HepG2 (cell line): ENCODE results near the gene CDC37L1. TPM values are rescaled to one million over a fixed set of nuclear protein-coding genes. Genes with fewer than 3 reads are reported as not detected.

ENCODE experiments used
- ATM ChIP-seq: fragments of 450-650 bp; IDR thresholded peaks from 2 replicates; pipeline ENCODE4 v1.7.1; 2017; ENCODE audit warnings: mild to moderate bottlenecking, borderline replicate concordance
- CEBPB ChIP-seq: IDR thresholded peaks from 2 replicates; pipeline ENCODE4 v1.6.1; 2011; ENCODE audit warnings: low read depth, low read length, improper control_type of control experiment, borderline replicate concordance
- DMAP1 ChIP-seq: IDR thresholded peaks from 2 replicates; pipeline ENCODE4 v1.6.1; 2016
- ERF ChIP-seq: IDR thresholded peaks from 2 replicates; pipeline ENCODE4 v1.6.1; 2018; ENCODE audit warnings: missing biosample characterization, missing genetic modification reagents
- HNF4A ChIP-seq: sonication (generic); formaldehyde crosslinking; IDR thresholded peaks from 2 replicates; pipeline ENCODE4 v1.4.0; 2020; ENCODE audit warnings: missing genetic modification reagents
- KDM1A ChIP-seq: IDR thresholded peaks from 2 replicates; pipeline ENCODE4 v1.6.1; 2016; ENCODE audit warnings: missing compliant biosample characterization
- LCORL ChIP-seq, 2 experiments: fragments of 450-650 bp in 1 of 2; sonication (generic) in 1 of 2; formaldehyde crosslinking in 1 of 2; IDR thresholded peaks; 2 replicates each; pipeline versions ENCODE4 v1.5.0 to v1.6.1; 2017 to 2020; ENCODE audit warnings: antibody characterized with exemption in 1 of 2, missing genetic modification reagents in 1 of 2
- MEIS1 ChIP-seq: sonication (generic); formaldehyde crosslinking; IDR thresholded peaks from 2 replicates; pipeline ENCODE4 v1.9.0; 2021; ENCODE audit warnings: mild to moderate bottlenecking, missing genetic modification reagents, moderate library complexity, borderline replicate concordance
- MIER3 ChIP-seq: IDR thresholded peaks from 2 replicates; pipeline ENCODE4 v1.6.1; 2016; ENCODE audit warnings: missing compliant biosample characterization, borderline replicate concordance
- NFKBIZ ChIP-seq: IDR thresholded peaks from 2 replicates; pipeline ENCODE4 v1.6.1; 2018; ENCODE audit warnings: missing genetic modification reagents, missing compliant biosample characterization
- NR2C2 ChIP-seq: sonication (generic); formaldehyde crosslinking; IDR thresholded peaks from 2 replicates; pipeline ENCODE4 v1.4.0; 2020; ENCODE audit warnings: missing genetic modification reagents, mild to moderate bottlenecking, moderate library complexity, borderline replicate concordance
- PATZ1 ChIP-seq: sonication (generic); formaldehyde crosslinking; IDR thresholded peaks from 2 replicates; pipeline ENCODE4 v1.4.0; 2020; ENCODE audit warnings: missing genetic modification reagents
- POGZ ChIP-seq: sonication (generic); formaldehyde crosslinking; IDR thresholded peaks from 2 replicates; pipeline ENCODE4 v1.4.0; 2020; ENCODE audit warnings: mild to moderate bottlenecking, missing genetic modification reagents
- TBP ChIP-seq: sonication (generic); formaldehyde crosslinking; IDR thresholded peaks from 2 replicates; pipeline ENCODE4 v1.5.0; 2020; ENCODE audit warnings: missing genetic modification reagents
- THAP11 ChIP-seq: IDR thresholded peaks from 2 replicates; pipeline ENCODE4 v1.6.1; 2016; ENCODE audit warnings: missing biosample characterization, missing genetic modification reagents
- ZFY ChIP-seq: sonication (generic); formaldehyde crosslinking; IDR thresholded peaks from 2 replicates; pipeline ENCODE4 v1.4.0; 2020; ENCODE audit warnings: missing genetic modification reagents
- ZMAT3 ChIP-seq: sonication (generic); formaldehyde crosslinking; conservative IDR thresholded peaks from 2 replicates; pipeline ENCODE4 v1.7.0; 2021; ENCODE audit warnings: missing genetic modification reagents
- ZNF136 ChIP-seq: sonication (generic); formaldehyde crosslinking; IDR thresholded peaks from 2 replicates; pipeline ENCODE4 v1.8.1; 2022; ENCODE audit warnings: low read depth, mild to moderate bottlenecking, moderate library complexity, missing genetic modification reagents
- ZNF574 ChIP-seq: sonication (generic); formaldehyde crosslinking; IDR thresholded peaks from 2 replicates; pipeline ENCODE4 v1.4.0; 2020; ENCODE audit warnings: missing genetic modification reagents
- ZNF609 ChIP-seq: sonication (generic); formaldehyde crosslinking; IDR thresholded peaks from 2 replicates; pipeline ENCODE4 v1.4.0; 2020; ENCODE audit warnings: mild to moderate bottlenecking, missing genetic modification reagents, borderline replicate concordance
- ZNF784 ChIP-seq: sonication (generic); formaldehyde crosslinking; IDR thresholded peaks from 2 replicates; pipeline ENCODE4 v1.5.1; 2020; ENCODE audit warnings: missing genetic modification reagents, mild to moderate bottlenecking, borderline replicate concordance
- polyA plus RNA-seq, 8 experiments: library from polyadenylated mRNA; depleted of rRNA in 3 of 8; stranded (reverse) in 7 of 8; unstranded in 1 of 8; fragments of >200 nt; fragmentation: Illumina TruSeq in 4 of 8; extraction: Trizol in 4 of 8; gene quantifications; 2 replicates each; pipeline versions ENCODE4 v1.2.1 to v1.2.3, GENCODE V29; 2011 to 2016; ENCODE audit warnings: low read depth in 4 of 8, missing spikeins in 1 of 8, mixed read lengths in 1 of 8; ENCODE audit not compliant: insufficient read depth in 1 of 8
- total RNA-seq, 5 experiments: library from RNA; depleted of rRNA; stranded (reverse); fragments of >200 nt; fragmentation: Illumina TruSeq; extraction: Trizol; gene quantifications; 2 replicates each; pipeline ENCODE4 v1.2.3, GENCODE V29; 2016; ENCODE audit warnings: low read depth in 1 of 5

Gene CDC37L1
- total and polyA plus RNA-seq, 2 of the 13 experiments (the other 11 are each of a cell fraction or from before 2014, with no cell fraction given), result 5.5 to 17.0 TPM

GRCh38 chr9:4700091-4700490, 20.7 kb downstream of the CDC37L1 start (continued):
- TF ChIP-seq PATZ1 (0 out of 2 replicates have a peak, but pooled peaks have one; percentile 46), NFKBIZ (0 out of 2 replicates have a peak, but pooled peaks have one; percentile 46), KDM1A (CRISPR knock-in tag) (peak; percentile 41; the same call in 1 of the 2 replicates), DMAP1 (CRISPR knock-in tag) (peak; percentile 44; the same call in 1 of the 2 replicates), ZNF784 (CRISPR knock-in tag) (no peak), THAP11 (CRISPR knock-in tag) (peak; percentile 52), HNF4A (CRISPR knock-in tag) (peak; percentile 87), POGZ (CRISPR knock-in tag) (peak; percentile 82), ZNF609 (CRISPR knock-in tag) (peak; percentile 50; the same call in 1 of the 2 replicates), LCORL (IDR thresholded peaks at IDR 0.05) (no peak), LCORL (CRISPR knock-in tag; IDR thresholded peaks at IDR 0.05) (peak; percentile 70), ZFY (CRISPR knock-in tag) (no peak), ERF (CRISPR knock-in tag) (peak; percentile 82), ATM (no peak), ZNF136 (CRISPR knock-in tag) (no peak), MEIS1 (peak; percentile 81; the same call in 1 of the 2 replicates), TBP (CRISPR knock-in tag) (no peak), ZMAT3 (CRISPR knock-in tag) (no peak), NR2C2 (CRISPR knock-in tag) (peak; percentile 39; the same call in 1 of the 2 replicates), CEBPB (peak; percentile 95), ZNF574 (CRISPR knock-in tag) (peak; percentile 65), MIER3 (CRISPR knock-in tag) (peak; percentile 78; the same call in 1 of the 2 replicates)
